DMS79 treated with DMSO at 0.1 percent for 48 hours (cell line): ENCODE results near the gene RMP24.
"Not testable (repeated sequence)": the region's sequence is repeated elsewhere in the genome, so short reads cannot be mapped to it uniquely, and the experiment has no call there.

Experiments
- DNase-seq: peaks from one replicate; lab custom pipeline; 2025; lab: John Stamatoyannopoulos, UW

Gene RMP24

DNA sequence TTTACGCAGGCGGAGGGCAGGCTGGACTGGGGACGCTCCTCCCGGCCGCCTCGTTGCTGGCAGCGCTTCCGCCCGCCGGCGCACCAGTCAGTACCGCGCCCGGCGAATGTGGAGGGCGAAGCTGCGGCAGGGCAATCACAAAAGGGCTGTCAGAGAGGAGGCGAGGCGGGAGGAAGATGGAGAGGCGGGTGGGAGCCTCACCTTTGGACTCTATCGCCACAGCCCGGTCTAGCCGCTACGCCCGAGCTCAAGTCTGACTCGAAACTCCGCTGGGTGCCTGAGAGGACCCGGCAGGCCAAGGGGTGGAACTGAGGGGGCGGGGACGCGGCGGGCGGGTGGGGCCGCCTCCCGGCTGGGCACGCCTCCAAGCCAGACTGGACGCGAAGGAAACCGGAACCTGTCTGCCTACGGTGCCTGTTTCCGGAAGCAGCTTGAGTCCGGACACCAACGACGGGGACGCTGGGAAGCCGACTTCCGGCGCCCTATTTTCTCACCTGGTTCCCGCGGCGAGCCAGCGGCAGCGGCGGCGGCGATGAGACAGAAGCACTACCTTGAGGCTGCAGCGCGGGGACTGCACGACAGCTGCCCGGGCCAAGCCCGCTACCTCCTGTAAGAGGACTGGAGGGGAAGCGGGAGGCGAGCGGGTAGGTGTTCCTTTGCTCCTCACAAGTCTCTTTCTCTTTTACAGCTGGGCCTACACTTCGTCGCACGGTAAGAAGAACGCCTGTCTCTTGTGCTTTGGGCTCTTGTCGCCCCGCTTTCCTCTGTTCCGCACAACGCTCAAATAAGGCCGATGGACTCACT lies at the start of gene RMP24:
Gene RMP24, plus strand, starts transcription at position 483 of the 804 bp plus-strand sequence.
- peak; percentile 91 for DNase-seq

- peak; percentile 58 for DNase-seq
Measured at GRCh38 chr18:35923939-35924684, 48.4 kb upstream of the RMP24 start.

DNA sequence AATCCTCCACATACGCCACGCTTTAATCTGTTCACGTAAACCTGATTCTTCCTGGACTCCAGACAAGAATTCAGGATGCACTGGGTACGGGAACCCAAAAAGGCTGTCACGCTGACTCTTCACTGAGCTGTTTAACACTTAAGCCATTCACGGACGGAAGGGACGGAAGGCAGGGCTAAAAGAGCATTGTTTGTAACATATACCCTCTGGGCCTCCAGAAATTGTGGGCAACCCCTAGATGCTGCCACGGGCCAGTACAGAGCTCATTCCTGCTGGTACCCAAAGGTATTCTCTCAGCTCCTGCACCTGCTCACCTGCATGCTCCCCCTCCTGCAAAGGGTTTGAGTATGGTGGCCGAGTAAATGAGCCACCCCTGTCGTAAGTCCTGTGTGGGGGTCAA lies 45.6 kb upstream of the RMP24 start:
- DNase-seq: no peak

GRCh38 chr18:35927430-35927829 lies 45.0 kb upstream of the RMP24 start:
- no peak for DNase-seq

- no peak for DNase-seq
Measured at GRCh38 chr18:35933982-35934381, 38.5 kb upstream of the RMP24 start.

DNA sequence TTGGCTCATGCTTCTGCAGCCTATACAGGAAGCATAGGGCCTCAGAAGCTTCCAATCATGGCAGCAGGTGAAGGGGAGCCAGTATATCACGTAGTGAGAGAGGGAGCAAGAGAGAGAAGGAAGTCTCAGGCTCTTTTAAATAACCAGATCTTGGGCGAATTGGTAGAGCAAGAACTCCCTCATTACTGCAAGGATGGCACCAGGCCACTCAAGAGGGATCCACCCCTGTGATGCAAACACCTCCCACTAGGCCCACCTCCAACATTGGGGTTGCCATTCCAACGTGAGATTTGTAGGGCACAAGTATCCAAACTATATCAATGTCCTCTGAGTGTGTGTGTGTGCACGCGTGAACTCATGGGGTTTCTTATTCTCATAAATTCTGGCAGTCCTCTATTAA lies 37.6 kb upstream of the RMP24 start:
- DNase-seq: no peak

DNA sequence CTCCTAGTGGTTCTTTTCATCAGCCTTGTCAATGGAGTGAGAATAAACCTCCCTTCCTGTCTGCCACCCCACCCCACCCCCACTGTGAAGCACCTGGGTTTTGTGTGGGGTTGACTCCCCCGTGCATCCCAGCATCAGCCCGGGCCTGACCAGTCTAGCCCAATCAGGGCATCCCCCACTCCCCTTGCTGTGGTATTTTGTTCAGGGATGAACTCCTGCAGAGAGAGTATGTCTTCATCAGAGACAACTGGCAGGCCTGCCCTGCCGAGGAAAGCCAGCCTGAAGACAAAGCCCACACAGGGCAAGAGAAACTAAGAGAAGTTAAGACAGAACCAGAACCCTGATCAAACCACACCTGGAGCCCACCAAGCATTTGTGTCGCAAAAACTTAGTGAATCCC lies 36.7 kb upstream of the RMP24 start:
- no peak for DNase-seq

DNA sequence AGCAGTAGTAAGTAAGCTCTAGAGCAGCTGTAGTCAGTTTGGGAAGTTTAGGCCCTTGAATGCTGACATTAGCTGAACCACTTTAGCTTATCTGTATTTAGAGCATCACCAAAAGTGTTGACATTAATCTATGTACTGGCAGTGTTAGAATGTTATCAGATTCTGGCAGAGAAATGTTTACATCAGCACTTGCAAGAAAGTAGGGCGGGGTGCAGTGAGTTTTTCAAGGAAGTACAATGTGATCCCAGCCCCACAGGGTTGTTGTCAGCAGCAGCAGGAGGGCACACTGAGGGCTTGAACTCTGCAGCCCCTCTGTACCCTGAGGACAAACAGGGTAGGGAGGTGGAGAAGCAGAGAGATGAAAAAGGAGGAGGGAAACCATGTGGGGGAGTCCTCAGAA lies 35.5 kb upstream of the RMP24 start:
- DNase-seq: no peak

DNA sequence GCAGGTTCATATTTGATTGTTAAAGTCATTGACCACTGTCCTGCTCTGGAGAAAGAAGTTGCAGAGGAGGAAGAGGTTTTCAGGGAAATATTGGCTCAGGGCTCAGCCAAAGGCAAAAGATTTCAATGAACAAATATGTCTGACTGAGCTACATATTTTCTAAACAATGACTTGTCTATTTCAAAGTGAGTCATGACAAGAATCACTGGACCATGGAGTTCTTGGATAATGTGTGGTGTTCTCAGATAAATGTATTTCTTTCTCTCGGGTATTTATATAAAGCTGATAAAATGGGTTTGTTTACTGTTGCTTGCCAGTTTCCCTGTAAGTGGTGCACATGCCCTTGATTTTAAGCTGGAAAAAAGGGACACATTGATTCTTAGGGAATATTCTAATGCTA lies 34.3 kb upstream of the RMP24 start:
- DNase-seq: no peak

GRCh38 chr18:35938562-35938961 lies 33.9 kb upstream of the RMP24 start:
- DNase-seq: no peak

DNA sequence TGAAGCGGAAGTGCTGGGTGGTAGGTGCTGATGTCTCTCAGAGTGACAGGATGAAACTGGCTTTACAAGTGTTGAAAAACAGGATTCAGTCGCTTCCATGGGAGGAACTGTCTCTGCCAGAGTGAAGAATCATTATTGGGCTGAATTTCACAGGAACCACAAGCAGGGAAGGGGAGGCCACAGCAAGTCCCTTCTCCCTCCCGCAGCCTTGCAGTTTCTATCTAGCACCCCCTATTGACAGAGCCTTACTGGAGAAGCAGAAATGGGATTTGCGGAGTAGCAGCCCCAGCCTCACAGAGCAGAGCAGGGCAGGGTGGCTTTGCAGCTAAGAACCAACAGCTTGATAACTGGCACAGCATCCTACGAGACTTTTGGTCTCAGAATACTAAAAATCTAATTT lies 33.3 kb upstream of the RMP24 start:
- no peak for DNase-seq

GRCh38 chr18:35941299-35941698 lies 31.2 kb upstream of the RMP24 start:
- DNase-seq: no peak

DNA sequence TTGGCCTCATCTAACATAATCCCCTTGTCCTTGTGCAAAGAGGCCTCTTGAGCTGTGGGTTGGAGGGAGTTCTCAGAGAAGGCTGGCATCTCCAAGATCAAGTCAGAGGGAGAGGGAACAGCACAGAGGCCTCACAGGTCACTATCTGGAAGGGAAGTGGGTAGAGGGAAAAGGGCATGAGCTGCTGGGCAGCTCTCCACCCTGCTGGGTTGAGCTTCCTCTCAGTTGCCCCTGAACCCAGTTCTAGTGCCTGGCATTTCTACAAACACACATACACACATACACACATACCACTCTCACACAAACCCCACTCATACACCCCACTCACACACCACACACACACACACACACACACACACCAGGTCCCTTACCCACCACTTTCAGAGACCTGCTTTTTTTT lies 30.3 kb upstream of the RMP24 start:
- DNase-seq: no peak

- DNase-seq: no peak
Measured at GRCh38 chr18:35942661-35943060, 29.8 kb upstream of the RMP24 start.

GRCh38 chr18:35948080-35948479 lies 24.4 kb upstream of the RMP24 start:
- DNase-seq: no peak

DNA sequence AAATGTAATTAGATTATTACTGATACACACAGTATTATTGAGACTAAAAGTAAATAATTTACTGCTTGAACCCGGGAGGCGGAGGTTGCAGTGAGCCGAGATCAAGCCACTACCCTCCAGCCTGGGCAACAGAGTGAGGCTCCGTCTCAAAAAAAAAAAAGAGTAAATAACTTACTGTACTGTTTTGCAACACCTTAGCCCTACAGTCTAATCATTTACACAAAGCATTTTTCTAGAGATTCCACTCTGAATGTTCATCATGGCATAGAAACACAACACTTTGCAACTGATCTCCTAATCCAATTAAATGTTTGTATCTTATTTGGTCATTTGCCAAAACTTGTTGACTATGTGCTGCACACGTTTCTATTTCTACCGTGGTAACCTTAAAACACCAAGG lies 23.4 kb upstream of the RMP24 start:
- no peak for DNase-seq

DNA sequence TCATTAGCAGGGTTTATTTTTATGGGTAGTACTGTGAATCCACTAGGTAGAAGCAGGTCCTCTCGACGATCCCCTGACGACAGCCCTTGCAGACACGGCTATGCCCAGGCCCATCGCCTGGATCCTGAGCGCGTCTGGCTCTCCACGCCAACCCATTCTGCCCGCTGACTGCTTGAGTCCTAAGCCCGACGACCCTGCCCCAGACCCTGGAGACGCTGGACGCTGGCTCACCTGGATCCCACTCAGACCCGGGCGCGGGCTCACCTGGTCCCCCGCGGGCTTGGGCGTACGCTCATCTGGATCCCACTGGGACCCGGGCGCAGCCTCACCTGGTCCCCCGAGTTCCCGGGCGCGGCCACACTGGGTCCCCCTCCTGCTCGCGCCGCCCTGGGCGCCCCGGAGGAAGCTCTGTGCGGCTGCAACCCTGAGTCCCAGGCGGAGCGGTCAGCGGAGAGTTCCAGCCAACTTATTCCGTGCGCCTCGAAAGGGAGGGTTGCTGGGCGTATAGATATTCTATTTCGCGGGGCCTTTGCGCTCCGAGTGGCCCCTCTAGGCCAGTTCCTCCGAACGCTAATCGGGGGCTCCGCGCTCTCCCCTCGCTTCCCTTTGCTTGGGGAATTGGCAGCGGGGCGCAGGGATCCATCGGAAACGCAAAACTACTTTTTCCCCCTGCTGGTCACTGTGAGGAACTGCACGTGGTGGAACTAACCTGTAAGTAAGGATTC lies 22.4 kb upstream of the RMP24 start:
- DNase-seq: peak; percentile 72

DNA sequence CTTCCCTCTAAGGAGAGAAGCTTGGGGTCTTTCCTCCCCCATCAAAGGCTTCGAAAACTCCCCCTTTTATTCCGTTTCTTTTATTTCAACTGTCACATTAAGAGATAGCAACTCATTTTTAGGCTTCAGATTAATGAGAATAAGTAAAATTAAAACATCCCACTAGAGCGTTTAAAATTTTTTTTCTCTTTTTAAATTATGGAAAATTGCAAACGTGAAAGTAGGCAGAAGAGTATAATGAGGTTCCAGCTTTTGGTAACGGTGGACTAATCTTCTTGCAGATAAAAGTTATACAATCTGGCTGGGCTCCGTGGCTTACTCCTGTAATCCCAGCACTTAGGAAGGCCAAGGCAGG lies 21.9 kb upstream of the RMP24 start:
- no peak for DNase-seq

- no peak for DNase-seq
Measured at GRCh38 chr18:35953688-35954087, 18.8 kb upstream of the RMP24 start.

DNA sequence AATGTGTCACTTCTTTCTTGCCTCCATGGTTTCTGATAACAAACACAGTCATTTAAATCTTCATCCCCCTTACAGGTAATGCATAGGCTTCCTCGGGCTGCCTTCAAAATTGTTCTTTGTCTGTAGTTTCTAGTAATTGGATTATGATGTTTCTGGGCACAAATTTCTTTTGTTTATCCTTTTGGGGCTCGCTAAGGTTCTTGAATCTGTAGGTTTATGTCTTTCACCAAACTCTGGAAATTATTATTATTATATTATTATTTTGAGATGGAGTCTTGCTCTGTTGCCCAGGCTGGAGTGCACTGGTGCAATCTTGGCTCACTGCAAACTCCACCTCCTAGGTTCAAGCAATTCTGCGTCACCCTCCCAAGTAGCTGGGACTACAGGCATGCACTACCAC lies 16.3 kb upstream of the RMP24 start:
- no peak for DNase-seq

DNA sequence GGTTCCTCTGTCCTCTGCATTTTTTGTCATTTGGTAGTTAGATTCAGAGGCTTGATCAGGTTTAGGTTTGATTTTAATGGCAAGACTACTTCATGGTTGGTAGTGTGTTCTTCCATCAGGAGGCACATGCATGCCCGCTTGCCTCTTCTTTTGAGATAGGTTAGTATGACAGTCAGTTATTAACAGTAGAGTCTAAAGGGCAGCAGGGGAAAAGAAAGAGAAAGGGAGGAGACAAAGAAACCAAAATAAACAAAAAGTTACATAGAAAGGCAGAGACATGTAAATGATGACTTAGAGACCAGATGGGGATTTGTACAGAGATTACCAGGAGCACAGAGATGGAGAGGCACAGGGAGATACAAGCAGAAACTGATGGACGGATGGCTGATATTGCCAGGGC lies 10.2 kb upstream of the RMP24 start:
- no peak for DNase-seq

- DNase-seq: no peak
Measured at GRCh38 chr18:35964319-35964718, 8.2 kb upstream of the RMP24 start.

- not testable (repeated sequence) for DNase-seq
Measured at GRCh38 chr18:35967866-35968265, 4.6 kb upstream of the RMP24 start.
